Skin of body (tissue), 2 donors: Measurements from ENCODE around the gene SLC9A1. TPM values are rescaled to one million over a fixed set of nuclear protein-coding genes. Genes with fewer than 3 reads are reported as not detected.
"Not testable (repeated sequence)": the region's sequence is repeated elsewhere in the genome, so short reads cannot be mapped to it uniquely, and the experiment has no call there.

Experiments
- DNase-seq: peaks from one replicate; lab custom pipeline; 2025; lab: John Stamatoyannopoulos, UW
- total RNA-seq: library from RNA; depleted of rRNA; stranded (reverse); fragments of >200 nt; gene quantifications from one replicate; pipeline ENCODE4 v1.2.3, GENCODE V29; 2014

SLC9A1 gene
- total RNA-seq = 5.8 TPM

- DNase-seq = peak; percentile 97
Observed at GRCh38 chr1:27154991-27155781, at the start of gene SLC9A1. TSS of gene SLC9A1 (minus strand) at chr1:27155125. CDS start at chr1:27154334, 791 bp downstream.

- DNase-seq = no peak
Observed at GRCh38 chr1:27203946-27204345, 49.0 kb upstream of the SLC9A1 start.

DNA sequence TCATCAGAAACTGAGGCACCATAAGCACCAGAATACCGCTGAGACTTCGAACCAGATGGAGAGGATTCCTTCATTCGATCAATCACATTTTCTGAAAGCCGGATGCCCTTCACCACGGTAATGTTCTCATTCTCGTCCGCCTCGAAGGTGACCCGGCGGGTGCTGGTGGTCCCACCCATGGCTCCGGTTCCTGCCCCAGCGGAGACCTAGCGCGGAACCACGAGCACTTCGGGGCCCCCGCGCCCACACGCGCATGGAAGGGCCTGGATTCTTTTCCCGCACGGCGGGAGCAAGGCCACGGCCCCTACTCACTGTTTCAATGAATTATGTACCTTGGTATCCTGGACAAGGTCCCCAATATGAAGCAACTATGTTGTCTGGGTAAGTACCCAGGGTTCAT is 46.4 kb upstream of the SLC9A1 start:
- DNase-seq = no peak

- DNase-seq = no peak
Observed at GRCh38 chr1:27193194-27193593, 38.3 kb upstream of the SLC9A1 start.

DNA sequence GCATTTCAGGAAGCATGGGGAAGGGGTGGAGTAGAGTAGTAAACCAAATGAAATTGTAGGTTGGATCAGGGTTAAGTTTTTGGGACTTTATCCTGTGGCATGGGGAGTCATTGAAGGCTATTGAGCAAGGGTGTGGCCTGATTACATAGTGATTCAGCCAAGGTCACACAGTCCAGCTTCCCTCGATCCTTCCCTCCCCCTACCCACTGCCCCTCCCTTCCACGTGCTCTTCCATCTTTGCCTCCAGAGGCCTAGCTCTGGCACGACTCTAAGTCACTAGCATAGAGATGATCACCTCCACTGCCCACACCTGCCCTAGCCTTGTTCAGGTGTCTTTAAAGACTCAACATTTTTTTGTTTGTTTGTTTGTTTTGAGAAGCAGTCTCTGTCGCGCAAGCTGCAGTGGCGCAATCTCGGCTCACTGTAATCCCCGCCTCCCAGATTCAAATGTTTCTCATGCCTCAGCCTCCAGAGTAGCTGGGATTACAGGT is 37.2 kb upstream of the SLC9A1 start:
- DNase-seq = no peak

GRCh38 chr1:27184665-27185064 is 29.7 kb upstream of the SLC9A1 start:
- DNase-seq = not testable (repeated sequence)

GRCh38 chr1:27179979-27180378 is 25.1 kb upstream of the SLC9A1 start:
- no peak for DNase-seq

DNA sequence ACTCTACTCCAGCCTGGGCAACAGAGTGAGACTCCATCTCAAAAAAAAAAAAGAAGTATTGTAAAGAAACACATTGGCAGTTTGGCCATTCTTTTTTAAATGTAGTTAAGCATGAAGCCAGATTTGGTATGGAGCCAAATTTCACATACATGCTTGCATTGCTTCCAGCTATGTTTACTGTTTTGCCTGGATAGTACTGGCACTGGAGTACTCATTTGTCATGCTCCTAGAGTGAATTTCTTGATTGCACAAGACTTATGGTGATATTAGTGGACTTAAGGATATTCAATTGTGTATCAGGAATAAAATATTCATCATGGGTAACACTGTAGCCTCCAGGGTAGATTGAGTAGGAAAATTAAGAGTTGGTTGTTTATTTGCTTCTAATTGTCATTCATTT is 24.5 kb upstream of the SLC9A1 start:
- no peak for DNase-seq

DNA sequence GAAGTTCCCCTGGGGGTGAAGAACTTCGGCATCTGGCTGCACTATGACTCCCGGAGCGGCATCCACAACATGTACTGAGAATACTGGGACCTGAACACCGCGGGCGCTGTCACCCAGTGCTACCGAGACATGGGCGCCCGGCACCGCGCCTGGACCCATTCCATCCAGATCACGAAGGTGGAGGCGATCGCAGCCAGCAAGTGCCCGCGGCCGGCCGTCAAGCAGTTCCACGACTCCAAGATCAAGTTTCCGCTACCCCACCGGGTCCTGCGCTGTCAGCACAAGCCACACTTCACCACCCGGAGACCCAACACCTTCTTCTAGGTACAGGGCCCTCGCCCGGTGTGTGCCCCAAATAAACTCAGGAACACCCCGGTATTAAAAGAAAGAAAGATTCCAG is 22.0 kb upstream of the SLC9A1 start:
- DNase-seq = no peak

DNA sequence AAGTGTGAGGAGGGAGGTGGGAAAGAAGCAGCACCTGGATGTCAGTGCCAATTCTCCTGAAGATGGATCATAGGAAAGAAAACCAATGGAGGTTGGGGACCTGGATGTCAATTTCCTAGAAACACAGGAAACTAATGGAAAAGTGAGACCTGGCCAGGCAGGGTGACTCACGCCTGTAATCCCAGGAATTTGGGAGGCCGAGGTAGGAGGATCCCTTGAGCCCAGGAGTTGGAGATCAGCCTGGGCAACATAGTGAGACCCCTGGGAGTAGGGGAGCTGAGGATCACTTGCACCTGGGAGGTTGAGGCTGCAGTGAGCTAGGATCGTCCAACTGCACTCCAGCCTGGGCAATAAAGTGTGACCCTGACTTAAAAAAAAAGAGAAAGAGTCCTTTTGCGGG is 21.4 kb upstream of the SLC9A1 start:
- no peak for DNase-seq

DNA sequence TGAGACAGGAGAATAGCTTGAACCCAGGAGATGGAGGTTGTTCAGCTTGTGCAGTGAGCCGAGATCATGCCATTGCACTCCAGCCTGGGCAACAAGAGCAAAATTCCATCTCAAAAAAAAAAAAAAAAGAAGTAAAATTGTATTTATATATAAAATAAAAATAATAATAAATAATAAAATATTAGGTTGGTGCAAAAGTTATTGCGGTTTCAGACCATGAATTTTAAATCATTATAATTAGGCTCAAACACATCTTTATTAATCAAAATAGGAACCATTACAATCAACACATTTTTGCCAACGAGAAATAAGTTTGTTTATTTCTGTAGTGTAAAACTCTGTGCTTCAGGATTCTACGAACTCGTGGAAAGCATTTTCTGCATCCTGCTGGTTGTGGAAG is 18.1 kb upstream of the SLC9A1 start:
- DNase-seq = not testable (repeated sequence)

DNA sequence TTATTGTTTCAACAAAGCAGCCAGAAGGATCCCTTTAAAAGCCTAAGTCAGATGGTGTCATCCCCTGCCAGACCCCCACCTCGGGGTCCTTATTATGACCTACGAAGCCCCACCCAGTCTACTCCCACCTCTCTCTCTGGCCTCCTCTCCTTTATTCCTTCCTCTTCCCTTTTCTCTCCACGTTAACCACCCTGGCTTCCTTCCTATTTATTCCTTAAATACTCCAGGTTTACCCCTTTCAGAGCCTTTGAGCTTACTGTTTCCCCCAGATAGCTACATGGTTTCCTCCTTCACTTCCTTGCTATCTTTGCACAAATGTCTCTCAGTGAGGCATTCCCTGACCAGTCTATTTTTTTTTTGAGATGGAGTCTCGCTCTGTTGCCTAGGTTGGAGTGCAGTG is 12.0 kb upstream of the SLC9A1 start:
- DNase-seq = no peak

DNA sequence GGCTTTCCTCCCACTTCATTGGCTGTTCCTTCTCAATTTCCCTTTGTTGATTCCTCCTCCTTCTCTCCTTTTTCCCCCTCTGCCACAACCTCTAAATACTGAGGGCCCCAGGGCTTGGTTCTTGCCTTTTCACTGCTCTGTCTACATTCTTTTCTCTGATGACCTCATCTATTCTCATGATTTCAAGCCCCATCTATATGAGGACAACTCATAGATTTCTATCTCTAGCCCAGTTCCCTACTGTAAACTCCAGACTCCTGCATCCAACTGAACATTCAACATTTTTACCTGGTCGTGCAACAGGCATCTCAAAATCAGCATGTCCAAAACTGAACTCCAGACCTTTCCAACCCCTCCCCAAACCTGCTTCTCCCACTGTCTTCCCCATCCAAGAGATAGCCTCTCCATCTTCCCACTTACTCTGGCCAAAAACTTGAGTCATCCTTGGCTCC is 11.5 kb upstream of the SLC9A1 start:
- no peak for DNase-seq

- DNase-seq = no peak
Observed at GRCh38 chr1:27163093-27163492, 8.2 kb upstream of the SLC9A1 start.

GRCh38 chr1:27162090-27162489 is 7.2 kb upstream of the SLC9A1 start:
- no peak for DNase-seq

GRCh38 chr1:27161594-27161993 is 6.7 kb upstream of the SLC9A1 start:
- DNase-seq = peak; percentile 22

DNA sequence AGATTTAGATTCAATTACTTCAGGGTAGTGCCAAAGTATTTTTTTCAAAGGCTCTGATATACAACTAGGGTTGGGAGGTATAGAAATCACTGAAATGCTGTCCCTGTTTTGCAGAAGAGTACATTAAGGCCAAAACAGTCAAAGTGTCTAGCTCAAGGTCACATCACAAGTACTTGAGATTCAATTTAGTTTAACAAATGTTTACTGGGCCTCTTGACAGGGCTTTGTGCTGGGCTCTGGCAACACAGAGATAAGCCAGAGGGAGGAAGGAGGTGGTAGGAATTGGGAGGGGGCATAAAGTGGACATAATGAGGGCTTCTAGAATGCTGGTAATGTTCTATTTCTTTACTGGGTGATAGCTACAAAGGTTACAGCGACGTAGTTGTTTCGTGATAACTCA is 2.3 kb upstream of the SLC9A1 start:
- no peak for DNase-seq

DNA sequence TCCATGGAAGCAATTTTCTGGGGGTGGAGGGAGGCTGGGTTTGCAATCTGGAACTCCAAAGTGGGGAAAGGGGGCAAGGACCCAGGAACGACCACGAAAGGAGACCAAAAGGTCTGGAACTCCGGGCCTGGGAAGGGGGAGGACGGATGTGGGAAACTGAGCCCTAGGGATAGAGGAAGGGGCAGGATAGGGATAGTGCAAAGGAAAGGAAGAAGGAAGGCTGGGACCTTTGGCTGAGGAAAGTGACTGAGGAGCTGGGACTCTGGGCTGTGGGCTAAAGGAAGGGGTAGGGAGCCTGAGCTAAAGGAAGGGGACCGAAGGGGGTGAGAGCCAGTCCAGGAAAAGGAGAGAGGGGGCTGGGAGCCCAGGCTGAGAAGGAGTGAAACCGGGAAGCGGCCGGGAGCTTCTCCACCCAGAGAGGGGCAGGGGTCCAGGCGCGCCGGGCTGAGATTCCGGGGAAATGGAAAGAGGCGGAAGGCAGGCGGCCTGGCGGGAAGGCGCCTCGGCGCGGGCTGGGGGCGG is 395 bp downstream of the SLC9A1 start:
- DNase-seq = no peak

GRCh38 chr1:27153927-27154358 is 982 bp downstream of the SLC9A1 start:
- no peak for DNase-seq

DNA sequence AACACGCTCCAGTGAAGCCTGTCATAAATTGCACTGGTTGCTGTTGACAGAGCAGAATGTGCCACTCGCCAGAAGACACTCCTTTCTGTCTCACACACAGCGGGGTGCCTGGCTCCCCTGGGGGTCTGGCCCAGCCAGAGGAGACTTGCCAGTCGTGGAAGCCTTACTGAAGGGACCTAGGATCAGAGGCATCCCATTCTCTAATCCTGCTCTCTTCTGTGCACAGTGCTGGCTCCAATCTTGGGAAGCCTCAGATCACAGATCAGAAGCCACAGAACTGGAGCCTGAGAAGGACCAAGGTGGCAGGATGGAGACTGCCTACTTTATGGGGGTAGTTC is 1.4 kb downstream of the SLC9A1 start:
- DNase-seq = no peak

DNA sequence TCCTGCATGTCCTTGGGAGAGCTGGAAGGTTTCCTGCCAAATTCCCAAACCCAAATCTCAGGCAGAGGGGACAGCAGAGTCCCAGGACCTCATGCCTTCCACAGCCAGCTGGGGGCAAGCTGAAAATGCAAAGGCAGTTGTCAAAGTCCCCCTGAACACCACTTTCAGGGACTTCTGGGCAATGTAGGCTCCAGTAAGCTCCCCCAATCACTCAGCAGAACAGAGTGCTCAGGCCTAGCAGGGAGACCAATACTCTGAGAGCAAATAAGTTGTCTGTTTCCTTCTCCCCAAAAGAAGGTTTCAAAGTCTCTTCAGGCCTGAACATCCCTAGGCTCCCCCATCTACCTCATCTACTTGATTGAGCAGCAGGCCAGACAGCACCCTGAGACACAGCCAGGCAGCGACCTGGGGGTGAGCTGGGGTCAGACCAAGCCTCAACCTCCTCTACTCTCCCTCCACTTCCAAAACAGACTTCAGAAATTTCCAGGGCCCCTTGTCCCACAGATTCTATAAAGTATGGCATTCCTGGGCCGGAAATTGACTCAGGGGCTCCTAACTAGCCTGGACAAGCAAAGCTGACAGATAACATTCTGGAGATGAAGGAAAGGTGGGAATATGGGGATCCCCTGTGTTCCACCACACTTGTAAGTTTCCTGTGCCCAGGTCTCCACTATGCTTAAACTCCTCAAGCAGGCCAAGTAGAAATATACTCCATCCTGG is 1.9 kb downstream of the SLC9A1 start:
- no peak for DNase-seq

GRCh38 chr1:27152004-27152828 is 2.7 kb downstream of the SLC9A1 start:
- DNase-seq = no peak
